Natural killer cell (primary cell): Measurements from ENCODE around the gene WDR93. TPM values are rescaled to one million over a fixed set of nuclear protein-coding genes. Genes with fewer than 3 reads are reported as not detected.

Experiments
- ATAC-seq, 3 donors: fragments of 150-1000 bp in 2 of 3; fragments of 200-7000 bp in 1 of 3; cut with Tn5 transposase; 1 replicate in 1 of 3; 2 replicates in 2 of 3; pipeline ENCODE4 v1.10.0; 2021; ENCODE audit warnings: mild to moderate bottlenecking in 2 of 3, moderate library complexity in 2 of 3
- DNase-seq, 2 donors: peaks; one replicate each; pipeline versions ENCODE4 v3.0.0 to v3.0.0-alpha.2; 2013 to 2021; ENCODE audit warnings: mixed read lengths in 1 of 2
- H3K27ac ChIP-seq: one replicate; pipeline ENCODE4 v1.5.1; 2013; ENCODE audit warnings: mild to moderate bottlenecking, low read length
- H3K27me3 ChIP-seq: one replicate; pipeline ENCODE4 v1.6.1; 2013; ENCODE audit warnings: low read length; ENCODE audit not compliant: control insufficient read depth, insufficient read depth
- H3K36me3 ChIP-seq: one replicate; pipeline ENCODE4 v1.6.1; 2013; ENCODE audit warnings: low read length; ENCODE audit not compliant: control insufficient read depth, insufficient read depth
- H3K4me1 ChIP-seq: one replicate; pipeline ENCODE4 v1.6.1; 2013; ENCODE audit warnings: low read length; ENCODE audit not compliant: control insufficient read depth, insufficient read depth
- H3K4me3 ChIP-seq: one replicate; pipeline ENCODE4 v1.5.1; 2013; ENCODE audit warnings: low read length
- H3K9me3 ChIP-seq: one replicate; pipeline ENCODE4 v1.6.1; 2013; ENCODE audit warnings: low read length; ENCODE audit not compliant: control insufficient read depth, insufficient read depth
- H3K27ac Mint-ChIP-seq, 2 donors: one replicate each; pipeline ENCODE4 v1.8.0; 2022; ENCODE audit warnings: mild to moderate bottlenecking in 2 of 2, mixed read lengths in 2 of 2, moderate library complexity in 1 of 2
- H3K27me3 Mint-ChIP-seq, 2 donors: one replicate each; pipeline ENCODE4 v1.8.0; 2022; ENCODE audit warnings: low read depth in 2 of 2, mixed read lengths in 2 of 2
- H3K36me3 Mint-ChIP-seq: one replicate; pipeline ENCODE4 v1.8.0; 2022; ENCODE audit warnings: mixed read lengths
- H3K4me1 Mint-ChIP-seq, 2 donors: one replicate each; pipeline ENCODE4 v1.8.0; 2022; ENCODE audit warnings: mixed read lengths in 2 of 2
- H3K4me3 Mint-ChIP-seq: one replicate; pipeline ENCODE4 v1.8.0; 2022; ENCODE audit warnings: mild to moderate bottlenecking, moderate library complexity, mixed read lengths
- H3K9me3 Mint-ChIP-seq, 2 donors: one replicate each; pipeline ENCODE4 v1.8.0; 2022; ENCODE audit warnings: mixed read lengths in 2 of 2
- WGBS: methylation state at CpG from one replicate; pipeline ENCODE4 v1.1.7; 2013; ENCODE audit warnings: missing lambda C conversion rate; ENCODE audit not compliant: insufficient coverage; 5-methylcytosine and 5-hydroxymethylcytosine counted together
- intact Hi-C: fragments of 100-400 bp; cut with micrococcal nuclease; formaldehyde crosslinking; loops from one replicate; pipeline ENCODE4 v1.14.2; 2022
- total RNA-seq, 4 donors: library from RNA; stranded (reverse); fragments of 120-200 nt in 1 of 4; gene quantifications; one replicate each; pipeline versions ENCODE4 v1.2.3 to v1.2.4, GENCODE V29; 2013 to 2022
- TF ChIP-seq, protein P1 (sequence below): fragments of 200-600 bp; IDR thresholded peaks from one replicate; pipeline ENCODE4 v1.8.0; 2022; ENCODE audit warnings: antibody characterized with exemption

The WDR93 gene
- total RNA-seq, 3 donors from 2014 or later (not counting 1 experiment from before 2014, with no cell fraction given), result 0.25 to 0.38 TPM; not detected in 1

DNA sequence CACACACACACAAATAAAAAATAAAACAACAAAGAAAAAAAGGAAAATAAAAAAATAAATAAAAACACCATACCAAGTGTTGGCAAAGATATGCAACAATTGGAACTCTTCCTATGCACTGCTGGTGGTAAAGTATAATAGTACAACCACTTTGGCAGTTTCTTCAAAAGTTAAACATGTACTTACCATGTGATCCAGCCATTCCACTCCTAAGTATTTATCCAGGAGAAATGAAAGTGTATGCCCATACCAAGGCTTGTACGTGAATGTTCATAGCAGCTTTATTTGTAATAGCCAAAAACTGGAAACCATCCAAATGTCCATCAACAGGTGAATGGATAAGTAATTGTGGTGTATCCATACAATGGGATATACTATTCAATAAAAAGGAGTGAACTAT, 17.0 kb downstream of the WDR93 start:
- ATAC-seq (no peak), DNase-seq (no peak)
- Histone ChIP-seq H3K4me1 (no peaks in the 10 kb centered on the region), H3K27me3 (no peaks in the 10 kb centered on the region), H3K36me3 (no peaks in the 10 kb centered on the region), H3K27ac (no peak overlapping the region), H3K9me3 (no peaks in the 10 kb centered on the region), H3K4me3 (no peak overlapping the region)
- no peaks in the 10 kb centered on the region for H3K36me3 Mint-ChIP-seq
- H3K4me1 Mint-ChIP-seq, result no peaks in the 10 kb centered on the region
- TF ChIP-seq, protein P1, sequence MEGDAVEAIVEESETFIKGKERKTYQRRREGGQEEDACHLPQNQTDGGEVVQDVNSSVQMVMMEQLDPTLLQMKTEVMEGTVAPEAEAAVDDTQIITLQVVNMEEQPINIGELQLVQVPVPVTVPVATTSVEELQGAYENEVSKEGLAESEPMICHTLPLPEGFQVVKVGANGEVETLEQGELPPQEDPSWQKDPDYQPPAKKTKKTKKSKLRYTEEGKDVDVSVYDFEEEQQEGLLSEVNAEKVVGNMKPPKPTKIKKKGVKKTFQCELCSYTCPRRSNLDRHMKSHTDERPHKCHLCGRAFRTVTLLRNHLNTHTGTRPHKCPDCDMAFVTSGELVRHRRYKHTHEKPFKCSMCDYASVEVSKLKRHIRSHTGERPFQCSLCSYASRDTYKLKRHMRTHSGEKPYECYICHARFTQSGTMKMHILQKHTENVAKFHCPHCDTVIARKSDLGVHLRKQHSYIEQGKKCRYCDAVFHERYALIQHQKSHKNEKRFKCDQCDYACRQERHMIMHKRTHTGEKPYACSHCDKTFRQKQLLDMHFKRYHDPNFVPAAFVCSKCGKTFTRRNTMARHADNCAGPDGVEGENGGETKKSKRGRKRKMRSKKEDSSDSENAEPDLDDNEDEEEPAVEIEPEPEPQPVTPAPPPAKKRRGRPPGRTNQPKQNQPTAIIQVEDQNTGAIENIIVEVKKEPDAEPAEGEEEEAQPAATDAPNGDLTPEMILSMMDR, result no peak
- WGBS, result no CpG with 5 or more reads among the region's 1 CpG
- H3K9me3 Mint-ChIP-seq, result no peaks in the 10 kb centered on the region
- peaks cover 6 to 42% of the 10 kb centered on the region in 2 donors for H3K27me3 Mint-ChIP-seq
- intact Hi-C loops, result no loop called here
- H3K27ac Mint-ChIP-seq, result no peak overlapping the region
- H3K4me3 Mint-ChIP-seq, result no peak overlapping the region

DNA sequence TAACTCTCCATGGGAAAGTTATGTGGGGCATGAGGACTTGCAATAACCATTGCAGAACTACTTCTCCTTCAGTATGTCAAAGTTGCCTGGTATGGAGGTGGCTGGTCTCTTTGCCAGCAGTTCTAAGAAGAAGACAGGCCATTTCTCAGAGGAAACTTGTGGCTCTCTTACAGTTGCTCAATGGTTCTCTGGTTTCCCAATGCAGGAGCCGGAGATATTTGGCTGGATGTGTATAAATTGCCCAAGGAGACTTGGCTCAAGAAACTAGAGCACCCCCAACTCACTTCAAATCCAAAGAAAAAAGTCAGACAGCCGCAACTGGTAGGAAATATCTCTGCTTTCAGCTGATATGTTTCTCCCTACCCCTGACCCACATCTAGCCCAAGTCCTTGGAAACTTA, 24.2 kb downstream of the WDR93 start:
- Mint-ChIP-seq H3K36me3 (no peaks in the 10 kb centered on the region), H3K4me1 (no peaks in the 10 kb centered on the region), H3K4me3 (no peak overlapping the region), H3K27me3 (peaks cover 4 to 11% of the 10 kb centered on the region in 2 donors), H3K27ac (no peak overlapping the region), H3K9me3 (no peaks in the 10 kb centered on the region)
- Histone ChIP-seq H3K27me3 (no peaks in the 10 kb centered on the region), H3K9me3 (no peaks in the 10 kb centered on the region), H3K4me1 (no peaks in the 10 kb centered on the region), H3K27ac (no peak overlapping the region), H3K36me3 (no peaks in the 10 kb centered on the region), H3K4me3 (no peak overlapping the region)
- TF ChIP-seq, protein P1, result no peak
- DNase-seq (no peak), ATAC-seq (no peak)
- intact Hi-C loops, result no loop called here
- WGBS, result 80% methylated on average over 1 of the region's 2 CpGs

DNA sequence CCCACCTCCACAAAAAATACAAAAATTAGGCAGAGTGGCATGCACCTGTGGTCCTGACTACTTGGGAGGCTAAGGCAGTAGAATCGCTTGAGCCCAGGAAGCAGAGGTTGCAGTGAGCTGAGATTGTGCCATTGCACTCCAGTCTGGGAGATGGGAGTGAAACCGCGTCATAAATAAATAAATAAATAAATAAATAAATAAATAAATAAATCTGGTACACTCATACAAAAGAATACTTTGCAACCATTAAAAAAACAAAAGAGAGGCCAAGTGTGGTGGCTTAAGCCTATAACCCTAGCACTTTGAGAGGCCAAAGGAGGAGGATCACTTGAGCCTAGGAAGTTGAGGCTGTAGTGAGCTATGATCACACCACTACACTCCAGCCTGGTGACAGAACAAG, 32.4 kb downstream of the WDR93 start:
- no peak for ATAC-seq
- TF ChIP-seq, protein P1, result no peak
- Mint-ChIP-seq H3K4me1 (no peaks in the 10 kb centered on the region), H3K27me3 (peaks cover 7 to 22% of the 10 kb centered on the region in 2 donors), H3K36me3 (no peaks in the 10 kb centered on the region), H3K4me3 (no peak overlapping the region), H3K27ac (no peak overlapping the region), H3K9me3 (peaks cover 0 to 2% of the 10 kb centered on the region in 2 donors)
- intact Hi-C loops, result no loop called here
- H3K4me1 ChIP-seq, result no peaks in the 10 kb centered on the region
- H3K36me3 ChIP-seq, result no peaks in the 10 kb centered on the region
- peaks cover 2% of the 10 kb centered on the region for H3K9me3 ChIP-seq
- no peak overlapping the region for H3K27ac ChIP-seq
- DNase-seq, result no peak
- no peak overlapping the region for H3K4me3 ChIP-seq
- 83% methylated on average over 1 of the region's 3 CpGs for WGBS
- no peaks in the 10 kb centered on the region for H3K27me3 ChIP-seq

DNA sequence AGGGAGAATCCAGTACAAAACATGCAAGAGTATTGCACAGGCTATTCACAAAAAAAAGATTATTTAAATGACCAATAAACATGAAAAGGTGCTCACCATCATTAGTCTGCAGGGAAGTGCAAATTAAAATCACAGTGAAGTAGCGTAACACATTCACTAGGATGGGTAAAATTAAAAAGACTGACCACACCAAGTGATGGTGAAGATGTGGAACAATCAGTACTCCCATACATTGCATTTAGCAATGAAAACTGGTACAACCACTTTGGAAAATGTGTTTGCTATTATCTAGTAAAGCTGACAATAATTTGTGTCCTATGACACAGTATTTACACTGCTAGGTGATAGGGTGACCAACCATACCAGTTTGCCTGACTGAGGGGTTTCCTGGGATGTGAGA, 34.0 kb downstream of the WDR93 start:
- H3K4me3 Mint-ChIP-seq, result no peak overlapping the region
- Histone ChIP-seq H3K27me3 (no peaks in the 10 kb centered on the region), H3K9me3 (peaks cover 2% of the 10 kb centered on the region), H3K36me3 (no peaks in the 10 kb centered on the region), H3K27ac (no peak overlapping the region), H3K4me1 (no peaks in the 10 kb centered on the region), H3K4me3 (no peak overlapping the region)
- no peaks in the 10 kb centered on the region for H3K4me1 Mint-ChIP-seq
- DNase-seq (no peak), ATAC-seq (no peak)
- WGBS, result 94% methylated on average over 1 of the region's 1 CpG
- no peaks in the 10 kb centered on the region for H3K36me3 Mint-ChIP-seq
- H3K27ac Mint-ChIP-seq, result no peak overlapping the region
- peaks cover 0 to 2% of the 10 kb centered on the region in 2 donors for H3K9me3 Mint-ChIP-seq
- peaks cover 7 to 22% of the 10 kb centered on the region in 2 donors for H3K27me3 Mint-ChIP-seq
- TF ChIP-seq, protein P1, result no peak
- intact Hi-C loops, result no loop called here
